Measurements from ENCODE around the gene SRSF8. TPM values are rescaled to one million over a fixed set of nuclear protein-coding genes. Genes with fewer than 3 reads are reported as not detected.
A peak's percentile ranks its signal among the peaks of the same experiment; 100 is the strongest.

Gene SRSF8
- total RNA-seq, 3 donors from 2014 or later = 41.3 to 42.5 (median 41.4) TPM

DNA sequence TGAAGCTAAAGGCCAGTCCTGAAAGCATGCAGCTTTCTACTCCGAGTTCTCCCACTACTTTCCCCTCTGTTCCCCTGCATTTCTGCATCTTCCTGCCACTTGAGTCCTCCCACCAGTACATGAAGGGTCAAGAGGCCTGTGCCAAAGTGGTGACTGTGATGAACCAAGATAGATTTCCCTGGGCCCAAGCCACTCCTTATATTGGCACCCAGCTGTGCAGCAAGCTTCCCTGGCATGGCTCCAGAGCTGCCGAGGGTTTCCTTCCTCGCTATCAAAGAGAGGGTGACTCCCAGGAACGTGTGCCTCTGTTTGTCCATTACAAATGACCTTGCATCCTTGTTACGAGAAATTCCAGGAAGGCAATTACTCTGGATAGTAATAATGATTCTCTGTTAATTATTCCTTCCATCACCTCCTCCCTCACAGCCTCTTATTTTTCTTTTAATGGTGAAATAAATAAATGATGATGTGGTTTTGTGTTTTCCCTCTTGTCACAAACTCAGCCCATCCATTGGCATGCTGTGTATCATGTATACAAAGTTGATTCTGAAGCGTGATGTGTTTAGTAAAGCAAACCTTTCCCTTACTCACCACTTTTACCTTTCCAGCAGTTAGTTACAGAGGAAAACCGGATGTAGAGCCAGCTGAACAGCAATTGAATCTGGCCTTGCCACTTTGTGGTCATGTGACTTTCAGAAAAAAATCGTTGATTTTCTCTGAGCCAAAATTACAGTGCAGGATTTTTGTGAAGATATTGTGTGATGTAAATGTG, 8.3 kb downstream of the SRSF8 start:
- peaks cover 10% of the 10 kb centered on the region for H3K4me1 ChIP-seq (ENCODE audit: low read depth)
- TF ChIP-seq, protein P1, sequence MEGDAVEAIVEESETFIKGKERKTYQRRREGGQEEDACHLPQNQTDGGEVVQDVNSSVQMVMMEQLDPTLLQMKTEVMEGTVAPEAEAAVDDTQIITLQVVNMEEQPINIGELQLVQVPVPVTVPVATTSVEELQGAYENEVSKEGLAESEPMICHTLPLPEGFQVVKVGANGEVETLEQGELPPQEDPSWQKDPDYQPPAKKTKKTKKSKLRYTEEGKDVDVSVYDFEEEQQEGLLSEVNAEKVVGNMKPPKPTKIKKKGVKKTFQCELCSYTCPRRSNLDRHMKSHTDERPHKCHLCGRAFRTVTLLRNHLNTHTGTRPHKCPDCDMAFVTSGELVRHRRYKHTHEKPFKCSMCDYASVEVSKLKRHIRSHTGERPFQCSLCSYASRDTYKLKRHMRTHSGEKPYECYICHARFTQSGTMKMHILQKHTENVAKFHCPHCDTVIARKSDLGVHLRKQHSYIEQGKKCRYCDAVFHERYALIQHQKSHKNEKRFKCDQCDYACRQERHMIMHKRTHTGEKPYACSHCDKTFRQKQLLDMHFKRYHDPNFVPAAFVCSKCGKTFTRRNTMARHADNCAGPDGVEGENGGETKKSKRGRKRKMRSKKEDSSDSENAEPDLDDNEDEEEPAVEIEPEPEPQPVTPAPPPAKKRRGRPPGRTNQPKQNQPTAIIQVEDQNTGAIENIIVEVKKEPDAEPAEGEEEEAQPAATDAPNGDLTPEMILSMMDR (IDR thresholded peaks at IDR 0.05) = no peak
- H3K4me3 ChIP-seq = no peak overlapping the region
- ATAC-seq = peak; percentile 90
- no peaks in the 10 kb centered on the region for H3K36me3 ChIP-seq (ENCODE audit: low read depth)
- intact Hi-C loops (cut with DNase I, micrococcal nuclease) = no loop called here
- DNase-seq = peak; percentile 83 to 85 (median 83)
- no peaks in the 10 kb centered on the region for H3K9me3 ChIP-seq

DNA sequence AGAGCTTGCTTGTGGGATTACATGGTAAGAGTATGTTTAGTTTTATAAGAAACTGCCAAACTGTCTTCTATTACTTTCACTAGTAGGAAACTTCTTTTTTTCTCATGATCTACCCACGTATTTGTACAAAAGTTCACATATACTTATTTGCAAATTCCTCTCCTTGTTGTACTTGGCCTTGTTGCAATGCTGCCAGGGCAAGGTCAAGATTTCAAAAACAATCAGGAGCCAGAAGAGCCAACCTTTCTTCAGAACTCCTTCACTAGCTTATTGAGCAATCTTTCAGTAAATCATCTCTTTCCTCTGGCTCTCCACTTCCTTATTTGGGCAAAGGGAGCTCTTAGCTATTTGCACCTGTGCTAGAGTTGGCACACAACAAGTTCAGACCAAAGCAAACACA, 9.7 kb downstream of the SRSF8 start:
- Histone ChIP-seq H3K9me3 (no peaks in the 10 kb centered on the region), H3K4me3 (no peak overlapping the region), H3K4me1 (ENCODE audit: low read depth) (peaks cover 10% of the 10 kb centered on the region), H3K36me3 (ENCODE audit: low read depth) (no peaks in the 10 kb centered on the region)
- no peak for DNase-seq
- peak; percentile 78 for ATAC-seq
- TF ChIP-seq, protein P1 (IDR thresholded peaks at IDR 0.05) = no peak
- intact Hi-C loops (cut with DNase I, micrococcal nuclease) = no loop called here

DNA sequence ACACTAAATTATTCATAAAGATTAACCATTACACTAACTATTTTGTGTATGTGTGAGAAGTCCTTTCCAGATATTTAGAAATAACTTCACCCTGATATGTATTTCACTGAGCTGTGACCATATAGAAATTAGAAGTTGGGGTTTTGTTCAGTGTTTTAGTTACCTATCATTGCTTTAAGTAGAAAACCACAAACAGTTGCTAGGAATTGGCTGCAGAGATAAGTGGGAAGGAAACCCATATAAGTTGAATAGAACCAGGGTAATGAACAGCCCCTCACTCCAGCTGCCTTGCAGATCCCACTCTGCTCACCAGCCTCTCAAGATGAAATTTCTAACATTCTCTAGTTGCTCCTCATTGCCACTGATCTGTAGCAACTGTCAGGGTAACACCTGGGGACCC, 10.3 kb downstream of the SRSF8 start:
- TF ChIP-seq, protein P1 (IDR thresholded peaks at IDR 0.05) = no peak
- intact Hi-C loops (cut with DNase I, micrococcal nuclease) = no loop called here
- Histone ChIP-seq H3K36me3 (ENCODE audit: low read depth) (no peaks in the 10 kb centered on the region), H3K4me3 (no peak overlapping the region), H3K9me3 (no peaks in the 10 kb centered on the region), H3K4me1 (ENCODE audit: low read depth) (peaks cover 10% of the 10 kb centered on the region)
- ATAC-seq (no peak), DNase-seq (no peak)

DNA sequence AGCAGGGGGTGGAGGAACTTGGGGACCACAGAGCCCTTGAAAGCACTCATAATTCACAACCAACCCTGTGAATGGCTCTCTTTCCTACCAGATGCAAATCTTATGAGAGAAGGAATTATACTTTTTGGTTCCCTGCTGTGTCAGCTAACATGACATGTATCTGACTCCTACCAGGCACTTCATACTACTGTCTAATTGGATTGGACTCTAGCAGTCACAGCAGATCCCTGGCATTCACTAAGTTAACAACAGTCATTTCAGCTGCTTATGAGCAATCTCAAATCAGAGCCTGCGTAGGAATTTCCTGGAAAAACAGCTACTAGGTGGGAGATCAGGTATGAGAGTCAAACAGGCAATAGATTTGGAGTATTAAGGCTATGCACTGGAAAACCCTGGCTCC, 11.8 kb downstream of the SRSF8 start:
- DNase-seq = no peak
- peaks cover 10% of the 10 kb centered on the region for H3K4me1 ChIP-seq (ENCODE audit: low read depth)
- TF ChIP-seq, protein P1 (IDR thresholded peaks at IDR 0.05) = no peak
- H3K9me3 ChIP-seq = no peaks in the 10 kb centered on the region
- ATAC-seq = no peak
- H3K36me3 ChIP-seq (ENCODE audit: low read depth) = no peaks in the 10 kb centered on the region
- H3K4me3 ChIP-seq = no peak overlapping the region
- intact Hi-C loops (cut with DNase I, micrococcal nuclease) = no loop called here

DNA sequence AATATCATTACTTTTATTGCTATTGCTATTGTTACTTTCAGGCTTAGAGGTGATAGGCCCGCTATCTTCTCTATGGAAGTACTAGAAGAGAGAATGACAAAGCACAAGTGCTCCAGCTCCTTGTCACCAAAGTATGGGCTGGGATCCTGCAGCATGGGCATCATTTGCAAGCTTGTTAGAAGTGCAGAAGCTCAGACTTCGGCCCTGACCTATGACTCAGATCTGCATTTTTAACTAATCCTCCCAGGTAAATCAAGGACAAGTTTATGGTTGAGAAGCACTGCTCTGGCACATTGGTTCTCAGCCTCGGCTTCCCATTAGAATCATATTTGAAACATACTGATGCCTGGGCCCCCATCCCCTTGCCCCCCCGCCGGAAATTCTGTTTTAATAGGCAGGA, 14.3 kb downstream of the SRSF8 start:
- TF ChIP-seq, protein P1 (IDR thresholded peaks at IDR 0.05) = no peak
- DNase-seq (no peak), ATAC-seq (no peak)
- H3K4me3 ChIP-seq = no peak overlapping the region
- H3K4me1 ChIP-seq (ENCODE audit: low read depth) = peaks cover 4% of the 10 kb centered on the region
- no peaks in the 10 kb centered on the region for H3K36me3 ChIP-seq (ENCODE audit: low read depth)
- intact Hi-C loops (cut with DNase I, micrococcal nuclease) = no loop called here
- H3K9me3 ChIP-seq = no peaks in the 10 kb centered on the region

Measured in mucosa of descending colon (tissue), 3 donors.